Spleen (tissue), 7 donors: ENCODE results near the gene TSPAN18.

Source experiments
- CTCF ChIP-seq, 11 experiments: fragments of 200-600 bp in 7 of 11; fragments of 450-650 bp in 4 of 11; sonication (generic) in 4 of 11; IDR thresholded peaks in 8 of 11; conservative IDR thresholded peaks in 3 of 11; 1 replicate in 7 of 11; 2 replicates in 4 of 11; pipeline versions ENCODE4 v1.4.0 to v1.8.0; 2016 to 2021; ENCODE audit warnings: antibody characterized with exemption in 11 of 11, inconsistent platforms in 4 of 11, mild to moderate bottlenecking in 1 of 11
- POLR2A ChIP-seq, 3 donors: fragments of 450-650 bp; IDR thresholded peaks; one replicate each; pipeline ENCODE4 v1.5.1; 2017; ENCODE audit warnings: antibody characterized with exemption in 3 of 3, mild to moderate bottlenecking in 1 of 3
- donor health status: DM: no; HTN: no; CAD: no; lungs with moderate emphysema.
- donor health status: DM: no; HTN: no; CAD: no.
- donor health status: DM: no; HTN: no; CAD: no.

- TF ChIP-seq POLR2A (IDR thresholded peaks at IDR 0.05) (no peak), CTCF (IDR thresholded peaks at IDR 0.05 in 8 of 11, conservative IDR thresholded peaks at IDR 0.05 in 3 of 11) (no peak)
Measured at GRCh38 chr11:44741976-44742375, 15.2 kb downstream of the TSPAN18 start.
